BLaER1 (cell line): ENCODE data around the gene TECTA.

Experiments used
- H3K27ac ChIP-seq: shearing (Covaris generic); formaldehyde crosslinking; 2 replicates; pipeline ENCODE4 v1.8.1; 2022
- H3K27me3 ChIP-seq: shearing (Covaris generic); formaldehyde crosslinking; 2 replicates; pipeline ENCODE4 v1.8.1; 2022
- H3K36me3 ChIP-seq: shearing (Covaris generic); formaldehyde crosslinking; 2 replicates; pipeline ENCODE4 v1.8.1; 2022
- H3K4me1 ChIP-seq: shearing (Covaris generic); formaldehyde crosslinking; 2 replicates; pipeline ENCODE4 v1.8.1; 2022
- H3K4me2 ChIP-seq: shearing (Covaris generic); formaldehyde crosslinking; 2 replicates; pipeline ENCODE4 v1.8.1; 2022
- H3K4me3 ChIP-seq: shearing (Covaris generic); formaldehyde crosslinking; 2 replicates; pipeline ENCODE4 v1.8.1; 2022
- H3K9ac ChIP-seq: shearing (Covaris generic); formaldehyde crosslinking; 2 replicates; pipeline ENCODE4 v1.8.1; 2022
- H3K9me3 ChIP-seq: shearing (Covaris generic); formaldehyde crosslinking; 2 replicates; pipeline ENCODE4 v1.8.1; 2022
- H4K20me1 ChIP-seq: shearing (Covaris generic); formaldehyde crosslinking; 2 replicates; pipeline ENCODE4 v1.8.1; 2022
- Cebpa-rat ChIP-seq: shearing (Covaris generic); IDR thresholded peaks from 2 replicates; pipeline ENCODE4 v1.8.1; 2022

The TECTA gene

DNA sequence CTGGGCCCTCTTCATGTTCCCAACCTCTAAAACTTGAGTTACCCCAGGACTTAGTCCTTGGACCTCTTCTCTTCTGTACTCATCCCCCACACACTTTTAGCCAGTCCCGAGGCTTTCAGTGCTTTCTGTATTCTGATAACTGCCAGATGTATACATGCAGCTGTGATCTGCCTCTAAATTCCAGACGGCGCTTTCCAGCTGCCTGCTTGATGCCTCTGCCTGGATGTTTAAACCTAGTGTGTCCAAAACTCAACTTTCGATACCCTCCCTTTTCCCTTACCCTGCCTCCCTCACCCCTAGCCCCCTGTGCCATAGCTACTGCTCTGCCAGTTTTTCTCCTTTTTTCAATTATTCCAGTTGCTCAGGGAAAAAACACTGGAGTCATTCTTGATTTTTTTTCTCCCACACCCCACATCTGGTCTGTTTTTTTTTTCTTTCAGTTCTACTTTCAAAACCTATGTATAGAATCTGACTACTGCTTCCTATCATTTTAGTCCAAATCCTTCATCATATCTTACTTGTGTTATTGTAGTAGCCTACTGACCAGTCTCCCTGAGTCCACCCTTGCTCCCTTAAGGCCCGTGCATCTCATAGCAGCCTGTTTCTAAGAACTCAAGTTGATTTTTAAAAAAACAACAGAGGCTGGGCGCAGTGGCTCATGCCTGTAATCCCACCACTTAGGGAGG, 32.9 kb upstream of the TECTA start:
- TF ChIP-seq Cebpa-rat, result no peak
- no peak overlapping the region for H3K27ac ChIP-seq
- H3K9ac ChIP-seq, result no peak overlapping the region
- H3K27me3 ChIP-seq, result no peaks in the 10 kb centered on the region
- H4K20me1 ChIP-seq, result no peaks in the 10 kb centered on the region
- H3K9me3 ChIP-seq, result peaks cover 10% of the 10 kb centered on the region
- peaks cover 63% of the 10 kb centered on the region for H3K36me3 ChIP-seq
- no peak overlapping the region for H3K4me3 ChIP-seq
- no peak overlapping the region for H3K4me2 ChIP-seq
- peaks cover 12% of the 10 kb centered on the region for H3K4me1 ChIP-seq

DNA sequence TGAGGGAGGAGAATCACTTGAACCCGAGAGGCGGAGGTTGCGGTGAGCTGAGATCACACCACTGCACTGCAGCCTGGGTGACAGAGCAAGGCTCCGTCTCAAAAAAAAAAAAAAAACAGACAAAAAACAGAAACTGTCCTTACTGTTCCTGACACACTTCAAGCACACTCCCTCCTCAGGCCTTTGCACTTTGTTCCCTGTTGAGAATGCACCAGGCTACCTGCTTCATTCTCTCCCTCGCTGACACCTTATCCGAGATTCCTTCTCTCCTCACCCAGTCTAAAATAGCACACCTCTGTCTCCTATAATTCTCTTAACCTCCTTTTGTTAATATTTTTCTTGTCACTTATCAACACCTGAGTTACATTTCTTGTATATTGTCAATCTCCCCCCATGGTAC, 32.3 kb upstream of the TECTA start:
- H3K9ac ChIP-seq, result no peak overlapping the region
- H3K4me1 ChIP-seq, result peaks cover 12% of the 10 kb centered on the region
- no peak overlapping the region for H3K4me2 ChIP-seq

DNA sequence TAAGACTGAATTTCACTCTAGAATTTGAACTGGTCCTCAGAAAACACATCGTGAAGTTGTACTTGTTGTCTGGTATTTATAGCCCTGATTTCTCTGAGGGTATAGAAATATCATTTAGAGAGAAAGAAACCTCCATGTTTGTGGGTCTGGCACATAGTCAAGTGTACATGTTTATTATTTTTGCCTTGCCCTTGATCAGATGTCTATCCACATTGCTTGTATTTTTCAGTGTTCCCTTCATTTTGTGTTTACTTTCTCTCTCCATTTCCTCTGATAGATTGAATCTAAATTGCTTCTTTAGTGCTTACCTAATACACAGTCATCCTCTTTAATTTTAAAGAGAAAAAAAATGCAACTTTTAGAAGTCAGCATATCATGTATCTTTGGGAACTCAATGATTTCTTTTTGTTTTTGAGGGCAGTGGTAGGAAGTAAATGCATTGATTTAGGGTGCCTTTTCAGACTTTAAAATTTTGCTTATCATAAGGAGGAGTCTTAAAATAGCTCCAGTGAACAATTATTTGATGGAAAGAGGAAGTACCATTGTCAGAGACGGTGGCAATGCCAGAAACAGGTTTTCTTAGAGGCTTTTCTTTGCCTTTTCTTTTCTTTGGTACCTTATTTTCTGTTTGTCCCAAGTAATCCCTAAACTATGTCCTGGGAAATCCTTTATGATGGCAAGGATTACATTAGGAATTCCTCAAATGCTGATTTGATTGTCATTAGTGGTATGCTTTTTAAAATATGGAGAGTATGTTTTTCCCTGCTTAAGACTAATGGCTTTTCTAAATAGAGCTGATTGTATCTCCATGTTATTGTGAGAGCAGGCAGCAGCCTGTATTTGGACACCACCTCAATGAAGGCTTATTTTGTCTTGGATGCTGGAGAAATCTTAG, 29.8 kb upstream of the TECTA start:
- Histone ChIP-seq H4K20me1 (no peaks in the 10 kb centered on the region), H3K27me3 (no peaks in the 10 kb centered on the region), H3K4me2 (0 out of 2 replicates have a peak overlapping the region, but pooled peaks have one; percentile 7), H3K36me3 (peaks cover 44% of the 10 kb centered on the region), H3K27ac (no peak overlapping the region), H3K9ac (no peak overlapping the region), H3K4me1 (peaks cover 12% of the 10 kb centered on the region), H3K4me3 (no peak overlapping the region), H3K9me3 (peaks cover 10% of the 10 kb centered on the region)
- TF ChIP-seq Cebpa-rat, result no peak

More for the DNA sequence above, 32.3 kb upstream of the TECTA start:
- Histone ChIP-seq H3K27me3 (no peaks in the 10 kb centered on the region), H4K20me1 (no peaks in the 10 kb centered on the region), H3K27ac (no peak overlapping the region), H3K4me3 (no peak overlapping the region), H3K36me3 (peaks cover 60% of the 10 kb centered on the region), H3K9me3 (peaks cover 10% of the 10 kb centered on the region)
- no peak for TF ChIP-seq Cebpa-rat

DNA sequence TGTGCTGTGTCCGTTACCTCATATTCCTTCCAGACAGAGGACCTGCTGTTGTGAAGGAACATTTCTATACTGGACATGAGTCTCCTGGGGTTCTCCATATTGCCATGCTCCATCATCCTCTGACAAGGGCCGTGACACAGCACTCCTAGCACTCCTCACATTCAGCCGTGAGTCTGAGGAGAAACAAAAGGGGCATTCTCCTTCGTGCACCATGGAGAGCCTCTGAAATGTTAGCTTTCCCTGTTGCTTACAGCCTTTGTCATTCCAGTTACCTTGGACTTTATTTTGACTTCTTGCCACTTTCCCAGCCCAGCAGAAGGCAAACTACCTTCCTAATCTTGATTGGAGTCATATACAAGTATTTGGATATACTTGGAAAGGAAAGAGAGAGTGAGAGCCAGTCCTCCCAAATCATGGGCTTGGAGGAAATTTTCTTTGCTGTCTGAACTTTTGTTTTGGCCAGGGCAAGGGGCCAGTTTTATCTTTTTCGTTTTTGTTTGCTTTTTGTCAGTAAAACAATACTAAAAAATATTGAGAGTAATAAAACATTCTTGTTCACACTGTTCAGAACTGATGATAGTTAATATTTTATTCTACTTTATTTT, 29.1 kb upstream of the TECTA start:
- TF ChIP-seq Cebpa-rat, result no peak
- no peak overlapping the region for H3K27ac ChIP-seq
- no peaks in the 10 kb centered on the region for H4K20me1 ChIP-seq
- no peaks in the 10 kb centered on the region for H3K27me3 ChIP-seq
- peaks cover 40% of the 10 kb centered on the region for H3K36me3 ChIP-seq
- peaks cover 10% of the 10 kb centered on the region for H3K9me3 ChIP-seq
- H3K4me2 ChIP-seq, result no peak overlapping the region
- peaks cover 12% of the 10 kb centered on the region for H3K4me1 ChIP-seq
- H3K4me3 ChIP-seq, result no peak overlapping the region
- no peak overlapping the region for H3K9ac ChIP-seq

DNA sequence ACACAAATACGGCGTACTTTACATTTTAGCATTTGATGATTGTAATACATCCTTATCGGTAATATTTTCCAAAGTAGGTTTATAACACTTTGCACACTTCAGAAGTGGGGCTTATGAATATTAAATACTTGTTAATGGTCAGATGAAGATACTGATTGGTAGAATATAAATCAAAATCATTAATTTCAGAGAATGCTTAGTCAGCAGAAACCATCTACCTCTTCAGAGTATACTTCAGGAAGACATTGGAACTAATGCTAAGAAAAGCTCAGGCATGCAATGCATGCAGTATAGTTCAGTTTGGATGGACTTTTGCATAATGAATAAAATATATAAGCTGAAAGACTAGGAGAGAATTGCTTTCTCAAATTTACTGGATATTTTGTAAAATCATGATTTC, 19.7 kb upstream of the TECTA start:
- Histone ChIP-seq H3K9me3 (no peaks in the 10 kb centered on the region), H3K27me3 (no peaks in the 10 kb centered on the region), H3K4me1 (no peaks in the 10 kb centered on the region), H3K4me2 (no peak overlapping the region), H3K27ac (no peak overlapping the region), H3K36me3 (peaks cover 25% of the 10 kb centered on the region), H3K4me3 (no peak overlapping the region), H4K20me1 (peaks cover 25% of the 10 kb centered on the region), H3K9ac (no peak overlapping the region)
- no peak for TF ChIP-seq Cebpa-rat

DNA sequence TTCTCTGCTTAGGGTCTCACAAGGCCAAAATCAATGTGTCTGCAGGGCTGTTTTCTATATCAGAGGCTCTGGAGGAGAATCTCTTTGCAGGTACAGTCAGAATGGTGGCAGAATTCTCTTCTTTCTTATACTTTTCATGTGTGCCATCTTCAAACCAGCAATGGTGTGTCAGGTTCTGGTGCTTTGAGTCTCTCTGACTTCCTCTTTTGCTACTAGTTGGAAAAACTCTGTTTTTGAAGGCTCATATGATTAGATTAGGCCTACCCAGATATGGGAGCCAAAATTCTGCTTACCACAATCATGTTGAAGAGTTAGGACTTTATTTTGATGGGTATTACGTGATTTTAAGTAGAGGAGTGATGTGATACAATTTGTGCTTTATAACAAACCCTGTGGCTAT, 18.8 kb upstream of the TECTA start:
- Histone ChIP-seq H3K27ac (no peak overlapping the region), H3K27me3 (no peaks in the 10 kb centered on the region), H3K4me2 (no peak overlapping the region), H3K4me1 (no peaks in the 10 kb centered on the region), H3K4me3 (no peak overlapping the region), H3K36me3 (peaks cover 34% of the 10 kb centered on the region), H4K20me1 (peaks cover 25% of the 10 kb centered on the region), H3K9ac (no peak overlapping the region), H3K9me3 (no peaks in the 10 kb centered on the region)
- no peak for TF ChIP-seq Cebpa-rat

DNA sequence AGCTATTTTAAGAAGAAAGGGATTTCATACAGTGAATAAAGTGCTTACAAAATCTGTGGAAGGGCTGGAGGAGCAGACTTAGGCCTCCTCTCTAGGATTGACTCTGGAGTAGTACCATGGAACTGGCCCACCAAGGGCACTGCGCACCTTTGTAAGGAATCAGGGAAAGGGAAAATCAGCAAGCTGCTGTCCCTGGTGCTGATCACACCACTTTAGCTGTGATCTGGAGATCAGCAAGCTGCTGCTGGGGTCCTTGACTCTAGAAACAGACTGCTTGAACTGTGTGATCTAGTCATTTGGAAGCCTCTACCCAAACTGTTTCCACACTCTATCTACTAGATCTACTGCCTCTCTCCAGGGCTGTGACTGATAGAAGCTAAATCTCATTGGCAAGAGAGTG, 18.4 kb upstream of the TECTA start:
- H3K9me3 ChIP-seq, result no peaks in the 10 kb centered on the region
- H3K9ac ChIP-seq, result no peak overlapping the region
- no peak overlapping the region for H3K27ac ChIP-seq
- H3K27me3 ChIP-seq, result no peaks in the 10 kb centered on the region
- peaks cover 38% of the 10 kb centered on the region for H3K36me3 ChIP-seq
- no peaks in the 10 kb centered on the region for H3K4me1 ChIP-seq
- H3K4me2 ChIP-seq, result no peak overlapping the region
- H3K4me3 ChIP-seq, result no peak overlapping the region
- H4K20me1 ChIP-seq, result peaks cover 25% of the 10 kb centered on the region
- TF ChIP-seq Cebpa-rat, result no peak

DNA sequence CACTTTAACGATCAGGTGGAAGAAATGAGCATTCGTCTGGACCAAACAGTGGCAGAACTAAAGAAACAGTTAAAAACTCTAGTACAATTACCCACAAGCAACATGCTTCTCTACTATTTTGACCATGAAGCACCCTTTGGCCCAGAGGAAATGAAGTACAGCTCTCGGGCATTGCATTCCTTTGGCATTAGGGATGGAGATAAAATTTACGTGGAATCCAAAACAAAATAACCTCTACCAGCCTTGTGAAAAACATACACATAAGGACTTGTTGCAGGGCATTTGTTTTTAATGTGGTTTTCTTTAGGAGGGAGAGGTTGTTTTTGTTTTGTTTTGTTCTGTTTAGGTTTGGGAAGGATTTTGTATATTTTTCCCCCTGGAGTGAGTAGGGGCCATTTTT, 14.2 kb upstream of the TECTA start:
- Histone ChIP-seq H3K4me1 (no peaks in the 10 kb centered on the region), H3K27me3 (no peaks in the 10 kb centered on the region), H3K4me2 (no peak overlapping the region), H4K20me1 (peaks cover 24% of the 10 kb centered on the region), H3K36me3 (peaks cover 38% of the 10 kb centered on the region), H3K4me3 (no peak overlapping the region), H3K9ac (no peak overlapping the region), H3K27ac (no peak overlapping the region), H3K9me3 (no peaks in the 10 kb centered on the region)
- no peak for TF ChIP-seq Cebpa-rat

DNA sequence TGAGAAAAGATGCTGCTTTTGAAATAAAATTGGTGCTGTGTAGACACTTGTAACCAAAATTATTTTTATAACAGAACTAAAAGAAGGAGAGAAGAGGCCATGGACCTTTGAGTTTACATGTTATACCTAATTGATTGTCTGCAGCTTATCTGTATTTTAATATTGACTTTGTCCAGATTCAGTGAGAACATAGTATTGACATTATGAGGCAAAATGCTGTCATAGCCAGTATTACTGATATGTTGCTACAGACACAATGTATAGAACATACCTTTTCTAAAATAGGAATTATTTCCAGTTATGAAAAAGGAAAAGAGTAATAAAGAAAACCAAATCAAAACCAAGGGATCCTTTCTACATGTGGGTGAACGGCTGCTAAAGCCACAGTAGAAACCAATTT, 11.5 kb upstream of the TECTA start:
- Histone ChIP-seq H3K27ac (no peak overlapping the region), H3K4me3 (no peak overlapping the region), H4K20me1 (no peaks in the 10 kb centered on the region), H3K9me3 (no peaks in the 10 kb centered on the region), H3K4me1 (no peaks in the 10 kb centered on the region), H3K36me3 (peaks cover 38% of the 10 kb centered on the region), H3K4me2 (no peak overlapping the region), H3K27me3 (no peaks in the 10 kb centered on the region), H3K9ac (no peak overlapping the region)
- no peak for TF ChIP-seq Cebpa-rat
